OCI-LY1 (cell line): ENCODE results near the gene SGCD.

ENCODE experiments used
- H2AFZ ChIP-seq: fragments of 200-600 bp; sonication (generic), shearing (Covaris generic); 2 replicates; pipeline ENCODE4 v1.6.0; 2014; ENCODE audit warnings: antibody characterized with exemption, mild to moderate bottlenecking, low read length
- H3F3A ChIP-seq: fragments of 200-600 bp; sonication (generic), shearing (Covaris generic); 2 replicates; pipeline ENCODE4 v1.6.0; 2014; ENCODE audit warnings: mild to moderate bottlenecking, antibody characterized with exemption, low read length, moderate library complexity; ENCODE audit not compliant: insufficient read depth
- H3K27ac ChIP-seq: fragments of 200-600 bp; sonication (generic); 2 replicates; pipeline ENCODE4 v1.5.1; 2014; ENCODE audit warnings: low read length, mixed run types, mild to moderate bottlenecking, low read depth; ENCODE audit not compliant: poor library complexity, severe bottlenecking
- H3K27me3 ChIP-seq: fragments of 200-600 bp; sonication (generic); 2 replicates; pipeline ENCODE4 v1.6.0; 2014; ENCODE audit warnings: antibody characterized with exemption, mild to moderate bottlenecking, low read length, moderate library complexity; ENCODE audit not compliant: insufficient read depth
- H3K36me3 ChIP-seq: fragments of 200-600 bp; sonication (generic); 2 replicates; pipeline ENCODE4 v1.6.1; 2014; ENCODE audit warnings: mild to moderate bottlenecking, antibody characterized with exemption, low read length, moderate library complexity, mixed read lengths; ENCODE audit not compliant: insufficient read depth
- H3K4me1 ChIP-seq: fragments of 200-600 bp; sonication (generic); 2 replicates; pipeline ENCODE4 v1.5.1; 2014; ENCODE audit warnings: mild to moderate bottlenecking, low read length, moderate library complexity; ENCODE audit not compliant: insufficient read depth, severe bottlenecking
- H3K4me2 ChIP-seq: fragments of 200-600 bp; sonication (generic), shearing (Covaris generic); 2 replicates; pipeline ENCODE4 v1.6.1; 2014; ENCODE audit warnings: low read length
- H3K4me3 ChIP-seq: fragments of 200-600 bp; sonication (generic); 2 replicates; pipeline ENCODE4 v1.5.1; 2014; ENCODE audit warnings: low read length, low read depth, mild to moderate bottlenecking, mixed read lengths; ENCODE audit not compliant: poor library complexity, severe bottlenecking
- H3K79me2 ChIP-seq: fragments of 200-600 bp; shearing (Covaris generic); 2 replicates; pipeline ENCODE4 v1.6.1; 2016; ENCODE audit warnings: mixed run types, low read length, mixed read lengths; ENCODE audit not compliant: insufficient read depth
- H3K9ac ChIP-seq: fragments of 200-600 bp; sonication (generic), shearing (Covaris generic); 2 replicates; pipeline ENCODE4 v1.6.1; 2014; ENCODE audit warnings: mild to moderate bottlenecking, low read length, mixed read lengths
- H3K9me2 ChIP-seq: fragments of 200-600 bp; sonication (generic), shearing (Covaris generic); 2 replicates; pipeline ENCODE4 v1.6.1; 2014; ENCODE audit warnings: low read depth, mild to moderate bottlenecking, low read length, mixed read lengths
- H3K9me3 ChIP-seq: fragments of 200-600 bp; shearing (Covaris generic); 2 replicates; pipeline ENCODE4 v1.6.1; 2014; ENCODE audit warnings: low read length, mixed read lengths
- H4K20me1 ChIP-seq: fragments of 200-600 bp; sonication (generic), shearing (Covaris generic); 2 replicates; pipeline ENCODE4 v1.6.0; 2016; ENCODE audit warnings: mild to moderate bottlenecking, low read length; ENCODE audit not compliant: insufficient read depth
- CTCF ChIP-seq: fragments of 200-600 bp; sonication (generic), shearing (Covaris generic); IDR thresholded peaks from 2 replicates; pipeline ENCODE4 v1.5.1; 2017; ENCODE audit warnings: mild to moderate bottlenecking, antibody characterized with exemption, low read length, moderate library complexity, mixed read lengths
- EZH2 ChIP-seq: fragments of 200-600 bp; sonication (generic), shearing (Covaris generic); IDR thresholded peaks from 2 replicates; pipeline ENCODE4 v1.8.0; 2017; ENCODE audit warnings: borderline replicate concordance, mixed run types, mild to moderate bottlenecking, antibody characterized with exemption, low read length, moderate library complexity, mixed read lengths

SGCD gene

GRCh38 chr5:156477196-156477595 is 150.2 kb downstream of the SGCD start:
- no peak overlapping the region for H3K4me2 ChIP-seq
- H3F3A ChIP-seq, result no peaks in the 10 kb centered on the region
- no peaks in the 10 kb centered on the region for H3K9me3 ChIP-seq
- no peaks in the 10 kb centered on the region for H3K79me2 ChIP-seq
- H3K27me3 ChIP-seq, result no peaks in the 10 kb centered on the region
- no peak overlapping the region for H3K9ac ChIP-seq
- no peak overlapping the region for H3K4me3 ChIP-seq
- H4K20me1 ChIP-seq, result no peaks in the 10 kb centered on the region
- no peaks in the 10 kb centered on the region for H3K36me3 ChIP-seq
- TF ChIP-seq EZH2 (no peak), CTCF (no peak)
- no peaks in the 10 kb centered on the region for H3K4me1 ChIP-seq
- no peaks in the 10 kb centered on the region for H3K9me2 ChIP-seq
- H3K27ac ChIP-seq, result no peak overlapping the region
- H2AFZ ChIP-seq, result no peak overlapping the region

- Histone ChIP-seq H3K27ac (no peak overlapping the region), H3K9me2 (no peaks in the 10 kb centered on the region), H3K9me3 (no peaks in the 10 kb centered on the region), H4K20me1 (no peaks in the 10 kb centered on the region), H2AFZ (no peak overlapping the region), H3K79me2 (no peaks in the 10 kb centered on the region), H3K4me3 (no peak overlapping the region), H3F3A (no peaks in the 10 kb centered on the region), H3K4me1 (no peaks in the 10 kb centered on the region), H3K9ac (no peak overlapping the region), H3K36me3 (no peaks in the 10 kb centered on the region), H3K27me3 (no peaks in the 10 kb centered on the region), H3K4me2 (no peak overlapping the region)
- no peak for TF ChIP-seq CTCF
- TF ChIP-seq EZH2, result no peak
Observed at GRCh38 chr5:156479849-156480248, 152.9 kb downstream of the SGCD start.

DNA sequence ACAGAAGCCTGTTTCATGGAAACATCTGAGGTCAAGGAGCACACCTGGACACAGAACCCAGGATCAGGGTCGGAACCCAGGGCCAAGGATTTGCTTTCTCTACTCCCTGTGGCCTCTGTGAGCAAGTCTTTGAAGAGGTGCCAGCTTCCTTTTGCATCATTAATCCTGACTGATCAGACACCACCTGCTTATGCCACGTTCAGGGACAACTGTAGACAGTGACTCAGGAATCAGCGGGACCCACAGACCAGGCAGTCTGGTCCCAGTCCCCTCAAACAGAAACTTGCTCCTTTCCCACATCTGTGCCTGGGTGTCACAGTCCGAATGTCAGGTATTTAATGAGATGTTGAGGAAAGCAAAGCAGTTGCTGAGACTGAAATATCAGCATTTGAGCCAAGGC is 154.8 kb downstream of the SGCD start:
- no peaks in the 10 kb centered on the region for H3K9me3 ChIP-seq
- no peaks in the 10 kb centered on the region for H3K4me1 ChIP-seq
- no peaks in the 10 kb centered on the region for H3K9me2 ChIP-seq
- TF ChIP-seq CTCF (no peak), EZH2 (no peak)
- no peaks in the 10 kb centered on the region for H3K79me2 ChIP-seq
- no peak overlapping the region for H2AFZ ChIP-seq
- H4K20me1 ChIP-seq, result no peaks in the 10 kb centered on the region
- H3F3A ChIP-seq, result no peaks in the 10 kb centered on the region
- no peak overlapping the region for H3K27ac ChIP-seq
- no peak overlapping the region for H3K9ac ChIP-seq
- no peak overlapping the region for H3K4me3 ChIP-seq
- H3K27me3 ChIP-seq, result no peaks in the 10 kb centered on the region
- no peak overlapping the region for H3K4me2 ChIP-seq
- H3K36me3 ChIP-seq, result no peaks in the 10 kb centered on the region
